NCI-H1417 (cell line): ENCODE results near the gene HOXD11.

Experiments used
- DNase-seq, 3 experiments: peaks; one replicate each; lab custom pipeline; 2025; lab: John Stamatoyannopoulos, UW

Gene HOXD11

GRCh38 chr2:176120364-176121189, 13.5 kb downstream of the HOXD11 start:
- no peak for DNase-seq

GRCh38 chr2:176121190-176122051, 14.3 kb downstream of the HOXD11 start:
- no peak for DNase-seq

- DNase-seq = no peak
Measured at GRCh38 chr2:176122052-176122682, 15.1 kb downstream of the HOXD11 start.

- no peak for DNase-seq
Measured at GRCh38 chr2:176122683-176123410, 15.8 kb downstream of the HOXD11 start, which contains the start of gene HOXD9. Gene HOXD9 (plus strand): TSS chr2:176122719. CDS start chr2:176122769, 50 bp downstream.

- no peak for DNase-seq
Measured at GRCh38 chr2:176123411-176124109, 16.5 kb downstream of the HOXD11 start.

GRCh38 chr2:176124110-176124946, 17.2 kb downstream of the HOXD11 start:
- DNase-seq = no peak

DNA sequence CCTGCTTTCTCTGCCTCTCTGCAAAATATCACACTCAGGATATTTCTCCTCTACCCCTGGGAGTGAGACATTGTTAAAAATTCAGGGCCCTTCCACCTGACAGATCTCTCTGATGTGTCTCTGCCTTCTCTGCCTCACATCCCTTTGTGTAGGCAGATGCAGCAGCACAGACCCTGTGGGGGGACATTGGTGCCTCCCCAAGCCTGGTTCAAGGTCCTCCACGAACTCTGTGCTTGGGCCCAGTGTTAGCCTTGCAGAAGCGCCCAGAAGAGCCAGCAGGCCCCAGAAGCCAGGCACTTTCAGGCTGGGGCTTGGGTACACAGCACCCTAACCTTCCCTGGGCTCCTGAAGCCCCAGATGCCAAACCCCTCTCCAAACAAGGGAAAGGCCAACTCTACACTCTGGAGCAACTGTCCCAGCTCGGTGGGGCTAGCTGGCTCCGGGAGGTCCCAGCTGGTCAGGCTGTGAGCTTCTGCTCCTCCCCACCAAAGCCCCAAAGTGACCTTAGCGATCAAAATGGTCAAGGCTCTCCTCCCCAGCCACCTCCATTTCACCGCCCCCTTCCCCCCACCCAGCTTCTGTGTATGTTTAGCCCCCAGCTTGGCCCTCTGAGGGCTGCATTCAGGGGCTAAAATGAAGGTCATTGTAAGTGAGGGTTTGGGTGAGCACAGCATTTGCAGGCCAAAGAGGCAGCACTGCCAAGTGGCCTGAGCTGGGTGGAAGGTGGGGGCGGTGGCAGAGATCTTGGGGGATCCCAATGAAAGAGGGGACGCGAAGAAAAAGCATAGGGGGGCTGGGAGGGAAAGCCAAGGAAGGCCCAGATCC, 18.1 kb downstream of the HOXD11 start:
- DNase-seq = no peak

- DNase-seq = peak in 1 of 3 experiments; percentile 28
Measured at GRCh38 chr2:176125772-176126054, 18.6 kb downstream of the HOXD11 start.

DNA sequence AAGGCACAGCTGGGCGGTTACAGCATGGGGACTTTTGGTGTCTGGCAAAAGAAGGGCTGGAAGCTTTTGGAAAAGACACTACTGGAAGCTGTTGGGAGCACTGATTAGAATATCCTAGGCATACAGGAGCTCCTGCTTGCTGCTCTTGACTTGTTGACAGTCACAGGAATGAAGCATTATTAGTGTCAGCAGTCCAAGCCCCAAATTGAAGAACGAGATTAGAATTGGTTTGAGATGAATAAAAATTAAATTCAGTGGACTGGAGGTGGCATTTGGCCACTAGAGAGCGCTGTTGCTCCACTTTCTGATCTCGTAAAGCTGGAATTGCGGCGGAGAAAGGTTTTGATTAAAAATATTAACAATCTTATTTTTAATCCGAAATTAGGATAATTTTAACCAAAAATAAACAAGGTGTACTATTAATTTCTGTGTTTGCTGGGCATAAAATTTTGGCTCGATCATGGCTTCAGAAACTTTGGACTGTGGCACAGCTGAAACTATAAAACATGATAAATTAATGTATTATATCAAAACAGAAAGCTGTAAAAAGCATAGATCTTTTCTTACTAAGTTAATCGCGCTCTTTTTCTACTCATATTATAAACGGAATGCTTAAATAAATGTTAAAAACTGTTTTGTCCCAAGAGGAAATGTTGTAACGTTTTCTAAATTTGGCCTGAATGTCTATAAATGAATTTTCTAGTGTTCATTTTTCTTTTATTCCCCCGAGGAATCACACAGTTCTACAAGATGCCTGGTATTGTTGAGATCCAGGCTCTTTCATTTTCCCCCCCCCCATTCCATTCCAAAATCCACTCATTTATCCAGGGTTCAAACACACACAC, 20.1 kb downstream of the HOXD11 start:
- peak; percentile 54 to 87 (median 65) for DNase-seq

DNA sequence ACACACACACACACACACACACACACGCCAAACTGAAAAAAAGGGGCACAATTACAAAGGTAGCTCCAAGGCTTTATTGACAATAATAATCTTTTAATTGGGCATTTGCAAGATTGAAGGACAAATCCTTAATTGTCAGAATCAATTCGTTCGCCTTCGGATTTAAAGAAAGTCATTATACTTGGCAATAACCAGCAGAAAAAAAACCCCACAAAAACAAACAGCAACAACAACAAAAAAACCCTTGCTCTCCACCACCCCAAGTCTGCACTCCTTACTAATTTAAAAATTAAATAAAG, 20.6 kb downstream of the HOXD11 start:
- peak in 1 of 3 experiments; percentile 68 for DNase-seq

- peak; percentile 8 to 85 (median 84) for DNase-seq
Measured at GRCh38 chr2:176128172-176128981, 21.3 kb downstream of the HOXD11 start.

- peak; percentile 73 to 93 (median 90) for DNase-seq
Measured at GRCh38 chr2:176128982-176129796, 22.1 kb downstream of the HOXD11 start, which contains the start of gene HOXD8. Gene HOXD8 (plus strand): TSS chr2:176129705. CDS start chr2:176130367, 662 bp downstream.

- peak in 2 of 3 experiments; percentile 45 to 90 for DNase-seq
Measured at GRCh38 chr2:176129813-176130146, 22.7 kb downstream of the HOXD11 start.

- peak; percentile 45 to 90 (median 86) for DNase-seq
Measured at GRCh38 chr2:176130147-176130956, 23.3 kb downstream of the HOXD11 start.

DNA sequence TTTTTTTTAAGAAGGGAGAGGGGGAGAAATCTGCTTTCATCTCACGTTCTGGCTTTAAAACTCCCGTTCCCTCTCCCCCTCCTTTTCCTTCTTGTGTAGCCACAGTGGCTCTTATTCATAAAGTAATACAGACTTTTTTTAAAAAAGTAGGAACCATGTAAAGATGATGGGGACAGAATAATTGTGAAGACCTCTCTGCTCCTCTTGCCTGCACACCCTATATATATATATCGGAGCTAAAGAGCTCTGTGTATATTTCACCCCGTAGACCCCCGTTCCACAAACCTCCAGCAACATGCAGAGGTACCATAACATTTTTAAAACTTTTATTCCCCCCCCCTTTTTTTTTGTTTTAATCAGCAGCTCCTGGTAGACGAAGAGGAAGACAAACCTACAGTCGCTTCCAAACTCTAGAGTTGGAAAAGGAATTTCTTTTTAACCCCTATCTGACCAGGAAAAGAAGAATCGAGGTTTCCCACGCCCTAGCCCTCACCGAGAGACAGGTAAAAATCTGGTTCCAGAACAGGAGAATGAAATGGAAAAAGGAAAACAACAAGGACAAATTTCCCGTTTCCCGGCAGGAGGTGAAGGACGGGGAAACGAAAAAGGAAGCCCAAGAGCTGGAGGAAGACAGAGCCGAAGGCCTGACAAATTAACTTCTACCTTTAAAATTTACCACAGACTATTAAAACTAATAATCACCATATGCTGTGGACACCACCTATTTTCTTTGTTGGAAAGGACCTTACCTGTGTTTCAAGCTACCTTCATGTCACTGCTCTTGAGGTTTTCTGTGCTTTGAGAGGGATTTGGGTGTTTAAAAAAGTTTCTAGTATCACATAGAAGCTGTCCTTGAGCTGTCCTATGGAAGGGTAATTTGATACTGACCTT, 24.1 kb downstream of the HOXD11 start:
- peak in 1 of 3 experiments; percentile 43 for DNase-seq
